BE2C (cell line): Measurements from ENCODE around the gene LRFN4.

ENCODE experiments used
- DNase-seq: peaks from one replicate; pipeline ENCODE4 v3.0.0-alpha.2; 2020
- H3K27me3 ChIP-seq: fragments of 250-450 bp; sonication (Bioruptor Pico); 2 replicates; pipeline ENCODE4 v1.5.1; 2020; ENCODE audit warnings: mild to moderate bottlenecking
- H3K36me3 ChIP-seq: fragments of 250-450 bp; sonication (Bioruptor Pico); 2 replicates; pipeline ENCODE4 v1.5.1; 2020; ENCODE audit warnings: mild to moderate bottlenecking
- H3K4me1 ChIP-seq: fragments of 250-450 bp; sonication (Bioruptor Pico); 2 replicates; pipeline ENCODE4 v1.5.1; 2020
- H3K4me3 ChIP-seq: 2 replicates; pipeline ENCODE4 v1.5.1; 2011; ENCODE audit warnings: low read depth, low read length
- H3K9me3 ChIP-seq: fragments of 250-450 bp; sonication (Bioruptor Pico); 2 replicates; pipeline ENCODE4 v1.5.1; 2020
- CTCF ChIP-seq: IDR thresholded peaks from 2 replicates; pipeline ENCODE4 v1.5.1; 2012; ENCODE audit warnings: mild to moderate bottlenecking, low read depth, low read length

The LRFN4 gene

GRCh38 chr11:66835768-66836405 lies 21.0 kb upstream of the LRFN4 start:
- Histone ChIP-seq H3K4me3 (no peak overlapping the region), H3K4me1 (no peaks in the 10 kb centered on the region), H3K36me3 (no peaks in the 10 kb centered on the region), H3K27me3 (no peaks in the 10 kb centered on the region), H3K9me3 (no peaks in the 10 kb centered on the region)
- no peak for TF ChIP-seq CTCF
- DNase-seq, result no peak

- Histone ChIP-seq H3K9me3 (no peaks in the 10 kb centered on the region), H3K36me3 (peaks cover 5% of the 10 kb centered on the region), H3K27me3 (no peaks in the 10 kb centered on the region), H3K4me1 (no peaks in the 10 kb centered on the region; the same call in 1 of the 2 replicates), H3K4me3 (no peak overlapping the region)
- no peak for TF ChIP-seq CTCF
- DNase-seq, result no peak
Measured at GRCh38 chr11:66840317-66841091, 16.4 kb upstream of the LRFN4 start.

GRCh38 chr11:66841861-66842260 lies 15.0 kb upstream of the LRFN4 start:
- no peak for DNase-seq
- H3K27me3 ChIP-seq, result no peaks in the 10 kb centered on the region
- H3K4me3 ChIP-seq, result peak overlapping the region; percentile 82
- TF ChIP-seq CTCF, result no peak
- H3K4me1 ChIP-seq, result no peaks in the 10 kb centered on the region; the same call in 1 of the 2 replicates
- H3K9me3 ChIP-seq, result no peaks in the 10 kb centered on the region
- H3K36me3 ChIP-seq, result peaks cover 16% of the 10 kb centered on the region

- DNase-seq, result no peak
- H3K4me3 ChIP-seq, result peak overlapping the region; percentile 82
- TF ChIP-seq CTCF, result no peak
- no peaks in the 10 kb centered on the region for H3K9me3 ChIP-seq
- H3K4me1 ChIP-seq, result no peaks in the 10 kb centered on the region; the same call in 1 of the 2 replicates
- H3K36me3 ChIP-seq, result peaks cover 18% of the 10 kb centered on the region
- no peaks in the 10 kb centered on the region for H3K27me3 ChIP-seq
Measured at GRCh38 chr11:66842501-66842895, 14.4 kb upstream of the LRFN4 start.

- TF ChIP-seq CTCF, result no peak
- H3K9me3 ChIP-seq, result no peaks in the 10 kb centered on the region
- no peaks in the 10 kb centered on the region; the same call in 1 of the 2 replicates for H3K4me1 ChIP-seq
- no peaks in the 10 kb centered on the region for H3K27me3 ChIP-seq
- peak within 1 kb of the TSS; percentile 82 for H3K4me3 ChIP-seq
- peak; percentile 94 for DNase-seq
- peaks cover 23% of the 10 kb centered on the region for H3K36me3 ChIP-seq
Measured at GRCh38 chr11:66842896-66843775, 13.7 kb upstream of the LRFN4 start, which contains the start of gene RCE1. TSS of gene RCE1 (plus strand) at chr11:66843441. CDS start at chr11:66843456, 15 bp downstream.
